B cell (primary cell): ENCODE results near the gene SAMSN1. TPM values are rescaled to one million over a fixed set of nuclear protein-coding genes. Genes with fewer than 3 reads are reported as not detected.

Source experiments
- ATAC-seq: fragments of 200-7000 bp; cut with Tn5 transposase; one replicate; pipeline ENCODE4 v1.10.0; 2021; ENCODE audit warnings: low read depth, mild to moderate bottlenecking, moderate number of reproducible peaks, moderate library complexity
- CTCF ChIA-PET: fragments of 350-600 bp; sonication (Branson Sonifier 250); formaldehyde crosslinking; loops from one replicate; lab custom pipeline; 2021; ENCODE audit warnings: antibody characterized with exemption, inconsistent platforms; lab: Charles Lee
- POLR2A ChIA-PET: fragments of 350-600 bp; sonication (Branson Sonifier 250); formaldehyde crosslinking; loops from one replicate; lab custom pipeline; 2021; ENCODE audit warnings: antibody characterized with exemption; lab: Charles Lee
- DNase-seq: peaks from one replicate; pipeline ENCODE4 v3.0.0; 2013
- H2AFZ ChIP-seq: 2 replicates; pipeline ENCODE4 v1.6.1; 2012; ENCODE audit warnings: mild to moderate bottlenecking, low read depth, low read length; ENCODE audit not compliant: insufficient read depth, poor library complexity, severe bottlenecking
- H3K27ac ChIP-seq, 2 donors: 1 replicate in 1 of 2; 2 replicates in 1 of 2; pipeline ENCODE4 v1.5.1; 2012 to 2013; ENCODE audit warnings: low read length in 2 of 2, mild to moderate bottlenecking in 2 of 2, moderate library complexity in 1 of 2
- H3K27me3 ChIP-seq, 4 experiments: fragments of 200-600 bp in 1 of 4; sonication (generic) in 1 of 4; replicated peaks in 1 of 4; 1 replicate in 2 of 4; 2 replicates in 2 of 4; pipeline versions ENCODE4 v1.6.1 to v1.7.0; 2013 to 2016; ENCODE audit warnings: low read length in 3 of 4, mild to moderate bottlenecking in 2 of 4, mixed read lengths in 1 of 4, moderate library complexity in 1 of 4; ENCODE audit not compliant: insufficient read depth in 4 of 4, control insufficient read depth in 3 of 4; ENCODE audit errors: control extremely low read depth in 1 of 4
- H3K36me3 ChIP-seq, 2 experiments: replicated peaks in 1 of 2; 1 replicate in 1 of 2; 2 replicates in 1 of 2; pipeline versions ENCODE4 v1.6.1 to v1.7.1; 2013; ENCODE audit warnings: low read length in 1 of 2; ENCODE audit not compliant: insufficient read depth in 2 of 2, control insufficient read depth in 1 of 2; ENCODE audit errors: control extremely low read depth in 1 of 2, extremely low read depth in 1 of 2
- H3K4me1 ChIP-seq, 2 donors: fragments of 200-600 bp in 1 of 2; sonication (generic) in 1 of 2; 1 replicate in 1 of 2; 2 replicates in 1 of 2; pipeline versions ENCODE4 v1.5.1 to v1.6.1; 2013 to 2017; ENCODE audit warnings: low read length in 2 of 2; ENCODE audit not compliant: control insufficient read depth in 2 of 2, insufficient read depth in 2 of 2
- H3K4me2 ChIP-seq: replicated peaks from 2 replicates; pipeline ENCODE3; 2012; ENCODE audit warnings: mild to moderate bottlenecking, low read depth, low read length; ENCODE audit not compliant: poor library complexity, severe bottlenecking
- H3K4me3 ChIP-seq, 5 experiments: fragments of 200-600 bp in 1 of 5; sonication (generic) in 1 of 5; 1 replicate in 3 of 5; 2 replicates in 2 of 5; pipeline versions ENCODE4 v1.5.1 to v1.7.0; 2011 to 2016; ENCODE audit warnings: low read length in 4 of 5, mild to moderate bottlenecking in 4 of 5, low read depth in 2 of 5, control low read depth in 1 of 5, moderate library complexity in 1 of 5; ENCODE audit not compliant: insufficient read depth in 1 of 5; ENCODE audit errors: control extremely low read depth in 1 of 5, extremely low read depth in 1 of 5
- H3K79me2 ChIP-seq: fragments of 200-600 bp; sonication (generic); one replicate; pipeline ENCODE4 v1.6.0; 2016; ENCODE audit warnings: low read length; ENCODE audit not compliant: control insufficient read depth, insufficient read depth
- H3K9ac ChIP-seq: fragments of 200-600 bp; sonication (generic); 2 replicates; pipeline ENCODE4 v1.6.1; 2017; ENCODE audit warnings: mild to moderate bottlenecking, low read length, moderate library complexity
- H3K9me3 ChIP-seq, 3 donors: one replicate each; pipeline versions ENCODE4 v1.6.1 to v1.7.1; 2013; ENCODE audit warnings: low read length in 2 of 3; ENCODE audit not compliant: control insufficient read depth in 2 of 3, insufficient read depth in 1 of 3; ENCODE audit errors: control extremely low read depth in 1 of 3
- H4K20me1 ChIP-seq: 2 replicates; pipeline ENCODE4 v1.6.0; 2012; ENCODE audit warnings: mild to moderate bottlenecking, low read length; ENCODE audit not compliant: insufficient read depth, control insufficient read depth, poor library complexity, severe bottlenecking
- H3K27ac Mint-ChIP-seq: one replicate; pipeline ENCODE4 v1.8.0; 2021; ENCODE audit warnings: mixed read lengths
- H3K27me3 Mint-ChIP-seq: one replicate; pipeline ENCODE4 v1.8.0; 2021; ENCODE audit warnings: mixed read lengths
- H3K4me1 Mint-ChIP-seq: one replicate; pipeline ENCODE4 v1.8.0; 2021; ENCODE audit warnings: mixed read lengths
- H3K4me3 Mint-ChIP-seq: one replicate; pipeline ENCODE4 v1.8.0; 2021; ENCODE audit warnings: mixed read lengths
- H3K9me3 Mint-ChIP-seq: one replicate; pipeline ENCODE4 v1.8.0; 2022; ENCODE audit warnings: mixed read lengths; ENCODE audit not compliant: insufficient read depth
- CTCF ChIP-seq: fragments of 200-600 bp; IDR thresholded peaks from one replicate; pipeline ENCODE4 v1.8.0; 2022; ENCODE audit warnings: antibody characterized with exemption, mild to moderate bottlenecking
- EZH2 ChIP-seq: IDR thresholded peaks from 2 replicates; pipeline ENCODE4 v1.6.1; 2012; ENCODE audit warnings: borderline replicate concordance, low read depth, mild to moderate bottlenecking, moderate library complexity, low read length; ENCODE audit not compliant: insufficient read depth, poor library complexity, severe bottlenecking
- whole genome bisulfite sequencing: methylation state at CpG from one replicate; pipeline ENCODE4 v1.1.5; 2013; ENCODE audit warnings: missing lambda C conversion rate; ENCODE audit not compliant: insufficient coverage; 5-methylcytosine and 5-hydroxymethylcytosine counted together
- intact Hi-C: fragments of 100-400 bp; cut with micrococcal nuclease; formaldehyde crosslinking; loops from one replicate; pipeline ENCODE4 v1.10.0; 2022
- polyA plus RNA-seq: library from polyadenylated mRNA; depleted of rRNA; stranded (reverse); fragments of >200 nt; gene quantifications from 2 replicates; pipeline ENCODE4 v1.2.3, GENCODE V29; 2012
- total RNA-seq, 2 donors: library from RNA; stranded (reverse); fragments of 120-200 nt in 1 of 2; gene quantifications; 1 replicate in 1 of 2; 2 replicates in 1 of 2; pipeline versions ENCODE4 v1.2.3 to v1.2.4, GENCODE V29; 2013 to 2022

Gene SAMSN1
- total and polyA plus RNA-seq, 2 donors (not counting 1 experiment from before 2014, with no cell fraction given), result 8.7 to 53.1 TPM

GRCh38 chr21:14500873-14501272, 45.2 kb downstream of the SAMSN1 start:
- H3K4me2 ChIP-seq, result no peak overlapping the region
- no peak overlapping the region for H3K4me3 Mint-ChIP-seq
- peaks cover 2% of the 10 kb centered on the region for H3K79me2 ChIP-seq
- H4K20me1 ChIP-seq, result no peaks in the 10 kb centered on the region
- no peaks in the 10 kb centered on the region for H3K27me3 Mint-ChIP-seq
- H3K9me3 Mint-ChIP-seq, result no peaks in the 10 kb centered on the region
- CTCF ChIA-PET, result interaction anchor here (1.8 kb wide), 1 partner anchor 20 kb away, joined by 5 read pairs; no protein-coding TSS in a partner anchor
- intact Hi-C loops, result no loop called here
- H3K4me3 ChIP-seq, result no peak overlapping the region
- no peaks in the 10 kb centered on the region for H3K27me3 ChIP-seq
- H3K9ac ChIP-seq, result no peak overlapping the region
- no peak for DNase-seq
- POLR2A ChIA-PET, result no interaction called here
- H3K4me1 ChIP-seq, result no peaks in the 10 kb centered on the region
- H3K36me3 ChIP-seq, result peaks cover 0 to 86% of the 10 kb centered on the region in 2 experiments
- no peaks in the 10 kb centered on the region for H3K9me3 ChIP-seq
- H3K4me1 Mint-ChIP-seq, result peaks cover 19% of the 10 kb centered on the region
- H3K27ac ChIP-seq, result no peak overlapping the region
- H3K27ac Mint-ChIP-seq, result no peak overlapping the region
- WGBS, result 80% methylated on average over 1 of the region's 2 CpGs
- H2AFZ ChIP-seq, result no peak overlapping the region
- no peak for ATAC-seq
- no peak for TF ChIP-seq EZH2
- no peak for TF ChIP-seq CTCF

GRCh38 chr21:14499316-14499715, 46.8 kb downstream of the SAMSN1 start:
- peaks cover 16% of the 10 kb centered on the region for H3K4me1 Mint-ChIP-seq
- no peak overlapping the region for H3K4me3 Mint-ChIP-seq
- H3K9me3 Mint-ChIP-seq, result peaks cover under 1% of the 10 kb centered on the region
- H3K27me3 Mint-ChIP-seq, result no peaks in the 10 kb centered on the region
- no CpG with 5 or more reads among the region's 1 CpG for WGBS
- Histone ChIP-seq H3K27me3 (no peaks in the 10 kb centered on the region), H3K27ac (no peak overlapping the region), H3K4me3 (no peak overlapping the region), H3K4me1 (no peaks in the 10 kb centered on the region), H4K20me1 (no peaks in the 10 kb centered on the region), H3K9ac (no peak overlapping the region), H2AFZ (no peak overlapping the region), H3K36me3 (peaks cover 0 to 83% of the 10 kb centered on the region in 2 experiments), H3K4me2 (no peak overlapping the region), H3K9me3 (peaks cover 0 to 2% (median 0%) of the 10 kb centered on the region in 3 donors), H3K79me2 (no peaks in the 10 kb centered on the region)
- ATAC-seq (no peak), DNase-seq (no peak)
- intact Hi-C loops, result no loop called here
- no peak overlapping the region for H3K27ac Mint-ChIP-seq
- ChIA-PET CTCF (interaction anchor here (1.0 kb wide), 1 partner anchor 239 kb away, joined by 5 read pairs; no protein-coding TSS in a partner anchor), POLR2A (no interaction called here)
- TF ChIP-seq CTCF, result no peak
- TF ChIP-seq EZH2, result no peak
